IMR-90 (cell line): Measurements from ENCODE around the gene KCNT1. TPM values are rescaled to one million over a fixed set of nuclear protein-coding genes. Genes with fewer than 3 reads are reported as not detected.

Experiments used
- ATAC-seq: fragments of 200-7000 bp; cut with Tn5 transposase; 2 replicates; pipeline ENCODE4 v1.9.1; 2020; ENCODE audit warnings: low read depth, mild to moderate bottlenecking, moderate library complexity
- BruUV-seq: library from RNA; stranded (reverse); fragments of 400-500 nt; replicated peaks from 2 replicates; lab custom pipeline; 2021; lab: Mats Ljungman, UMichigan
- CTCF ChIA-PET: fragments of 300-600 bp; formaldehyde crosslinking; extraction: SDS; loops from one replicate; lab custom pipeline; 2021; ENCODE audit warnings: antibody characterized with exemption; lab: Yijun Ruan, JAX
- POLR2A ChIA-PET: fragments of 300-600 bp; sonication (Branson Sonifier 250); formaldehyde crosslinking; loops from one replicate; lab custom pipeline; 2022; ENCODE audit warnings: antibody characterized with exemption; ENCODE audit not compliant: unreplicated experiment; lab: Charles Lee
- DNase-seq: peaks from one replicate; pipeline ENCODE4 v3.0.0; 2013
- H2AFZ ChIP-seq: replicated peaks from 2 replicates; pipeline ENCODE3; 2013; ENCODE audit warnings: low read length, mild to moderate bottlenecking; ENCODE audit not compliant: poor library complexity
- H2AK5ac ChIP-seq: 2 replicates; pipeline ENCODE4 v1.6.1; 2013; ENCODE audit warnings: low read depth, low read length, inconsistent platforms
- H2AK9ac ChIP-seq: replicated peaks from 2 replicates; pipeline ENCODE3; 2013; ENCODE audit warnings: mild to moderate bottlenecking, low read depth, low read length, moderate library complexity; ENCODE audit not compliant: poor library complexity
- H2BK120ac ChIP-seq: 2 replicates; pipeline ENCODE4 v1.6.1; 2013; ENCODE audit warnings: low read depth, low read length, inconsistent platforms
- H2BK15ac ChIP-seq: 3 replicates; pipeline ENCODE4 v1.6.1; 2013; ENCODE audit warnings: low read depth, low read length, inconsistent platforms
- H2BK20ac ChIP-seq: 2 replicates; pipeline ENCODE4 v1.6.1; 2013; ENCODE audit warnings: low read depth, mild to moderate bottlenecking, inconsistent platforms, low read length, moderate library complexity
- H2BK5ac ChIP-seq: 2 replicates; pipeline ENCODE4 v1.6.1; 2013; ENCODE audit warnings: mild to moderate bottlenecking, low read depth, low read length, inconsistent platforms; ENCODE audit not compliant: poor library complexity, severe bottlenecking
- H3K14ac ChIP-seq: replicated peaks from 2 replicates; pipeline ENCODE4 v1.6.1; 2013; ENCODE audit warnings: low read depth, low read length, inconsistent platforms
- H3K18ac ChIP-seq: 2 replicates; pipeline ENCODE4 v1.6.1; 2013; ENCODE audit warnings: low read depth, low read length, control low read depth
- H3K23ac ChIP-seq: 2 replicates; pipeline ENCODE4 v1.6.1; 2013; ENCODE audit warnings: low read depth, low read length, inconsistent platforms
- H3K27ac ChIP-seq: 2 replicates; pipeline ENCODE4 v1.5.1; 2013; ENCODE audit warnings: mild to moderate bottlenecking, control low read depth, low read length; ENCODE audit not compliant: insufficient read depth
- H3K27me3 ChIP-seq: 2 replicates; pipeline ENCODE4 v1.6.1; 2013; ENCODE audit warnings: low read length; ENCODE audit not compliant: control insufficient read depth, insufficient read depth
- H3K36me3 ChIP-seq: 2 replicates; pipeline ENCODE4 v1.6.1; 2013; ENCODE audit warnings: low read length, mixed read lengths; ENCODE audit not compliant: control insufficient read depth, insufficient read depth
- H3K4ac ChIP-seq: 2 replicates; pipeline ENCODE4 v1.6.1; 2013; ENCODE audit warnings: low read depth, low read length, inconsistent platforms
- H3K4me1 ChIP-seq: 2 replicates; pipeline ENCODE4 v1.6.1; 2013; ENCODE audit warnings: low read length, mixed read lengths; ENCODE audit not compliant: control insufficient read depth, insufficient read depth
- H3K4me2 ChIP-seq: 2 replicates; pipeline ENCODE4 v1.6.1; 2013; ENCODE audit warnings: low read depth, mild to moderate bottlenecking, control low read depth, low read length, moderate library complexity
- H3K4me3 ChIP-seq: 2 replicates; pipeline ENCODE4 v1.5.1; 2013; ENCODE audit warnings: low read depth, mild to moderate bottlenecking, control low read depth, low read length, moderate library complexity; ENCODE audit not compliant: insufficient read depth
- H3K56ac ChIP-seq: 2 replicates; pipeline ENCODE4 v1.6.1; 2013; ENCODE audit warnings: low read length, inconsistent platforms; ENCODE audit not compliant: insufficient read depth; ENCODE audit errors: extremely low read depth
- H3K79me1 ChIP-seq, 2 experiments: 2 replicates each; pipeline ENCODE4 v1.6.1; 2013; ENCODE audit warnings: low read length in 2 of 2, inconsistent platforms in 1 of 2, low read depth in 1 of 2
- H3K9ac ChIP-seq: 2 replicates; pipeline ENCODE4 v1.6.1; 2013; ENCODE audit warnings: low read depth, low read length, control low read depth
- H3K9me1 ChIP-seq: 2 replicates; pipeline ENCODE4 v1.6.1; 2013; ENCODE audit warnings: low read length, inconsistent platforms; ENCODE audit not compliant: insufficient read depth
- H3K9me3 ChIP-seq: 2 replicates; pipeline ENCODE4 v1.6.1; 2013; ENCODE audit warnings: low read length; ENCODE audit not compliant: control insufficient read depth, insufficient read depth
- H4K20me1 ChIP-seq: 2 replicates; pipeline ENCODE4 v1.6.1; 2013; ENCODE audit warnings: low read length, inconsistent platforms; ENCODE audit not compliant: insufficient read depth
- H4K5ac ChIP-seq: 2 replicates; pipeline ENCODE4 v1.6.1; 2013; ENCODE audit warnings: mild to moderate bottlenecking, low read depth, low read length, control low read depth
- H4K8ac ChIP-seq, 2 experiments: 2 replicates each; pipeline ENCODE4 v1.6.1; 2013; ENCODE audit warnings: low read depth in 2 of 2, low read length in 2 of 2, control low read depth in 1 of 2, inconsistent platforms in 1 of 2
- H4K91ac ChIP-seq: 2 replicates; pipeline ENCODE4 v1.6.1; 2013; ENCODE audit warnings: low read depth, low read length, inconsistent platforms; ENCODE audit not compliant: insufficient read depth
- CEBPB ChIP-seq: IDR thresholded peaks from 2 replicates; pipeline ENCODE4 v1.6.1; 2012; ENCODE audit warnings: low read depth, low read length, improper control_type of control experiment
- FOS ChIP-seq: fragments of 150-350 bp; IDR thresholded peaks from 2 replicates; pipeline ENCODE4 v1.6.1; 2016; ENCODE audit warnings: low read depth, low read length
- NFE2L2 ChIP-seq: fragments of 150-350 bp; IDR thresholded peaks from 2 replicates; pipeline ENCODE4 v1.6.1; 2016; ENCODE audit warnings: low read depth, mild to moderate bottlenecking, low read length
- POLR2A ChIP-seq: IDR thresholded peaks from 2 replicates; pipeline ENCODE4 v1.6.1; 2012; ENCODE audit warnings: mild to moderate bottlenecking, low read depth, low read length
- RAD21 ChIP-seq: IDR thresholded peaks from 2 replicates; pipeline ENCODE4 v1.6.1; 2012; ENCODE audit warnings: low read length, improper control_type of control experiment
- RCOR1 ChIP-seq: IDR thresholded peaks from 2 replicates; pipeline ENCODE4 v1.6.1; 2012; ENCODE audit warnings: mild to moderate bottlenecking, low read length, improper control_type of control experiment; ENCODE audit not compliant: insufficient replicate concordance
- SMC3 ChIP-seq: fragments of 150-350 bp; IDR thresholded peaks from 2 replicates; pipeline ENCODE4 v1.6.1; 2016; ENCODE audit warnings: low read depth, mild to moderate bottlenecking, antibody characterized with exemption, low read length, moderate library complexity
- WGBS, 2 experiments: methylation state at CpG; one replicate each; pipeline versions ENCODE4 v1.1.5 to v1.1.7; 2013; ENCODE audit warnings: missing lambda C conversion rate in 2 of 2; ENCODE audit not compliant: insufficient read length in 1 of 2; ENCODE audit errors: extremely low coverage in 2 of 2; 5-methylcytosine and 5-hydroxymethylcytosine counted together
- dilution Hi-C: fragments of 300-500 bp; cut with HindIII; formaldehyde crosslinking; loops from one replicate; pipeline ENCODE4 v1.14.3; 2018; ENCODE audit warnings: low sequenced_read_pairs; ENCODE audit not compliant: unreplicated experiment
- in situ Hi-C: fragments of 300-500 bp; cut with MboI; formaldehyde crosslinking; loops from 3 replicates; pipeline ENCODE4 v1.14.3; 2019; ENCODE audit warnings: low sequenced_read_pairs, inconsistent platforms, mixed read lengths
- intact Hi-C: fragments of 100-400 bp; cut with micrococcal nuclease; formaldehyde crosslinking; loops from 2 replicates; pipeline ENCODE4 v1.10.0; 2022
- polyA plus RNA-seq, 3 experiments: library from polyadenylated mRNA; depleted of rRNA; stranded (reverse); fragments of >200 nt; gene quantifications; 2 replicates each; pipeline ENCODE4 v1.2.3, GENCODE V29; 2012; ENCODE audit warnings: low replicate concordance in 1 of 3
- total RNA-seq: library from RNA; depleted of rRNA; stranded (reverse); fragments of >200 nt; gene quantifications from 2 replicates; pipeline ENCODE4 v1.2.3, GENCODE V29; 2012
- TF ChIP-seq, protein P1 (sequence below): fragments of 150-350 bp; IDR thresholded peaks from 2 replicates; pipeline ENCODE4 v1.6.1; 2017; ENCODE audit warnings: mild to moderate bottlenecking, antibody characterized with exemption, low read length, low read depth
- TF ChIP-seq, protein P2 (sequence below): conservative IDR thresholded peaks from 2 replicates; pipeline ENCODE4 v1.5.1; 2012; ENCODE audit warnings: mild to moderate bottlenecking, low read depth, low read length, improper control_type of control experiment

Gene KCNT1
- total and polyA plus RNA-seq, 2 of the 4 experiments (the other 2 are of a cell fraction) = not detected

DNA sequence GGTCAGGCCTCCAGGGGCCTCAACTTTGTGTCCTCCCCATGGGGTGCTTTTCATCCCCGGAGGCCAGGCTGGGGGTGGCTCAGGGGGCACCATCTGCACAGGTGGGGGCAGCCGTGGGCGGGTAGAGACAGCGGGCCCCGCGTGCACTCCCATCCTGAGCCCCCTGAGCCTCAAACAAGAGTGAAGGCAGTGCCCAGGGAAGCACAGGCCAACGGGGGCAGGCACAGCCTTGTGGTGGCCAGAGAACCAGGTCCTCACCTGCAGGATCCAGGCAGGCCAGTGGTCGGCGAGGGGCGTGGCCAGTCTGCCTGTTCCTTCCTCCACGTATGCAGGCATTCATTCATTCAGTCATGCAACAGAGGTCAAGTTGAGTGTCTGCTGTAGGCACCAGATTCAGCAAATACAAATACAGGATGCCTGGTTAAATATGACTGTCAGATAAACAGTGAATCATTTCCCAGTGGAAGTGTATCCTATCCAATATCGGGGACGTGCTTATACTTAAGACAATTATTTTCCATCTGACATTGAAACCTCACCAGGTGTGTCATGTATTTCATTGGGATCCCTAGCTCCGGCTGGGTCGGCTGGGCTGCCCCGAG lies 22.3 kb downstream of the KCNT1 start:
- dilution Hi-C loops = no loop called here
- Histone ChIP-seq H2AK9ac (no peak overlapping the region), H3K56ac (no peak overlapping the region), H3K14ac (no peak overlapping the region), H4K91ac (no peak overlapping the region), H3K4me1 (no peaks in the 10 kb centered on the region), H3K18ac (no peak overlapping the region), H3K4ac (no peak overlapping the region), H3K27ac (no peak overlapping the region), H2AK5ac (no peak overlapping the region), H3K36me3 (no peaks in the 10 kb centered on the region), H3K27me3 (peaks cover 9% of the 10 kb centered on the region), H3K23ac (no peak overlapping the region), H3K79me1 (no peaks in the 10 kb centered on the region), H2AFZ (no peak overlapping the region), H4K20me1 (no peaks in the 10 kb centered on the region), H2BK15ac (no peak overlapping the region), H3K4me2 (no peak overlapping the region), H2BK20ac (no peak overlapping the region), H3K9ac (no peak overlapping the region), H4K5ac (no peak overlapping the region), H3K9me1 (no peaks in the 10 kb centered on the region), H4K8ac (no peak overlapping the region), H3K9me3 (no peaks in the 10 kb centered on the region), H2BK5ac (no peak overlapping the region), H2BK120ac (no peak overlapping the region), H3K4me3 (no peak overlapping the region)
- WGBS, 2 experiments = 69% methylated on average over 7 of the region's 16 CpGs; no CpG with 5 or more reads in 1 of the 2 experiments
- DNase-seq (no peak), ATAC-seq (no peak)
- no peak for TF ChIP-seq SMC3
- no peak for TF ChIP-seq CEBPB
- TF ChIP-seq FOS = no peak
- TF ChIP-seq, protein P1, sequence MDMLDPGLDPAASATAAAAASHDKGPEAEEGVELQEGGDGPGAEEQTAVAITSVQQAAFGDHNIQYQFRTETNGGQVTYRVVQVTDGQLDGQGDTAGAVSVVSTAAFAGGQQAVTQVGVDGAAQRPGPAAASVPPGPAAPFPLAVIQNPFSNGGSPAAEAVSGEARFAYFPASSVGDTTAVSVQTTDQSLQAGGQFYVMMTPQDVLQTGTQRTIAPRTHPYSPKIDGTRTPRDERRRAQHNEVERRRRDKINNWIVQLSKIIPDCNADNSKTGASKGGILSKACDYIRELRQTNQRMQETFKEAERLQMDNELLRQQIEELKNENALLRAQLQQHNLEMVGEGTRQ = no peak
- TF ChIP-seq NFE2L2 = no peak
- TF ChIP-seq RAD21 = no peak
- no peak for TF ChIP-seq RCOR1
- TF ChIP-seq, protein P2, sequence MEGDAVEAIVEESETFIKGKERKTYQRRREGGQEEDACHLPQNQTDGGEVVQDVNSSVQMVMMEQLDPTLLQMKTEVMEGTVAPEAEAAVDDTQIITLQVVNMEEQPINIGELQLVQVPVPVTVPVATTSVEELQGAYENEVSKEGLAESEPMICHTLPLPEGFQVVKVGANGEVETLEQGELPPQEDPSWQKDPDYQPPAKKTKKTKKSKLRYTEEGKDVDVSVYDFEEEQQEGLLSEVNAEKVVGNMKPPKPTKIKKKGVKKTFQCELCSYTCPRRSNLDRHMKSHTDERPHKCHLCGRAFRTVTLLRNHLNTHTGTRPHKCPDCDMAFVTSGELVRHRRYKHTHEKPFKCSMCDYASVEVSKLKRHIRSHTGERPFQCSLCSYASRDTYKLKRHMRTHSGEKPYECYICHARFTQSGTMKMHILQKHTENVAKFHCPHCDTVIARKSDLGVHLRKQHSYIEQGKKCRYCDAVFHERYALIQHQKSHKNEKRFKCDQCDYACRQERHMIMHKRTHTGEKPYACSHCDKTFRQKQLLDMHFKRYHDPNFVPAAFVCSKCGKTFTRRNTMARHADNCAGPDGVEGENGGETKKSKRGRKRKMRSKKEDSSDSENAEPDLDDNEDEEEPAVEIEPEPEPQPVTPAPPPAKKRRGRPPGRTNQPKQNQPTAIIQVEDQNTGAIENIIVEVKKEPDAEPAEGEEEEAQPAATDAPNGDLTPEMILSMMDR = no peak
- TF ChIP-seq POLR2A = no peak
- in situ Hi-C loops = no loop called here
- POLR2A ChIA-PET = no interaction called here
- no TSS peak for BruUV-seq
- CTCF ChIA-PET = no interaction called here
- intact Hi-C loops = no loop called here
